ENCODE results near the gene FIS1. TPM values are rescaled to one million over a fixed set of nuclear protein-coding genes. Genes with fewer than 3 reads are reported as not detected.
"Not testable (repeated sequence)": the region's sequence is repeated elsewhere in the genome, so short reads cannot be mapped to it uniquely, and the experiment has no call there.

FIS1 gene
- 115 and 118 TPM in 2 replicates for total RNA-seq (2014; rRNA removed; shearing (Covaris generic))

DNA sequence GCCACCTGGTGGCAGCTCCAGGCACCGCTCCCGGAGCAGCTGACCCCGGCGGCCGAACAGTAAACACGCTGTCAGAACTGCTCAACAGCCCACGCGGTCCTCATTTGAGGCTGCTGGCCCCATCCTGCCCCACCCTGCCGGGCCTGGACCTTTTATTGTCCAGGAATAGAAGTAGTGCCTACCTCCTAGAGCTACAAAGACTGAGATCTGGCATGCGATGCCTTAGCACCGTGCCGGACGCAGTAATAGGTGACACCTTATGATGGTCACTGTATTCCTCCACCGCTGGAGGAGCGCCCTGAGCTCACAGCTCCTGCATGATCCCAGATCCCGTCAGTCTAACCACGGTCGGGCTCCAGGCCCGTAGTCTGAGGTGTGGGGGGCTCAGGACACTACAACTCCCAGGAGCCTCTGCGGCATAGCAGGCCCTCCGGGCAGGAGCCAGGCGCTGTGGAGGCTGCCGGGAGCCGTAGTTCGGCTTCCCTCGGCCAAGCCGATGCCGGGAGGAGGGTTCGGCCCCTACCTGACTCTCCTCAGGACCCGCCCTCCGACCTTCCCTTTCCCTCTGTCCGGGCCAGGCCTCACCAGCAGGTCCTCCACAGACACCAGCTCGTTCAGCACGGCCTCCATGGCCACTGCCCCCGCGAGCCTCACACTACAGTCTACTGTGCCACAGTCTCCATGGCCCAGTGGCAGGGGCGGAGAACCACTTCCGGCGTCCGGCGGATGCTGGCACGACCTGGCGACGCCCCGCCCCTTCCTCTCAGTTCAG lies at the start of gene FIS1:
FIS1 (minus strand) TSS at position 707 of the 772 bp plus-strand sequence; CDS start at position 630, 77 bp downstream.
- peak; percentile 87 for DNase-seq (ENCODE audit: low spot score)

GRCh38 chr7:101294039-101294831 lies 49.4 kb upstream of the FIS1 start:
- DNase-seq (ENCODE audit: low spot score): no peak

DNA sequence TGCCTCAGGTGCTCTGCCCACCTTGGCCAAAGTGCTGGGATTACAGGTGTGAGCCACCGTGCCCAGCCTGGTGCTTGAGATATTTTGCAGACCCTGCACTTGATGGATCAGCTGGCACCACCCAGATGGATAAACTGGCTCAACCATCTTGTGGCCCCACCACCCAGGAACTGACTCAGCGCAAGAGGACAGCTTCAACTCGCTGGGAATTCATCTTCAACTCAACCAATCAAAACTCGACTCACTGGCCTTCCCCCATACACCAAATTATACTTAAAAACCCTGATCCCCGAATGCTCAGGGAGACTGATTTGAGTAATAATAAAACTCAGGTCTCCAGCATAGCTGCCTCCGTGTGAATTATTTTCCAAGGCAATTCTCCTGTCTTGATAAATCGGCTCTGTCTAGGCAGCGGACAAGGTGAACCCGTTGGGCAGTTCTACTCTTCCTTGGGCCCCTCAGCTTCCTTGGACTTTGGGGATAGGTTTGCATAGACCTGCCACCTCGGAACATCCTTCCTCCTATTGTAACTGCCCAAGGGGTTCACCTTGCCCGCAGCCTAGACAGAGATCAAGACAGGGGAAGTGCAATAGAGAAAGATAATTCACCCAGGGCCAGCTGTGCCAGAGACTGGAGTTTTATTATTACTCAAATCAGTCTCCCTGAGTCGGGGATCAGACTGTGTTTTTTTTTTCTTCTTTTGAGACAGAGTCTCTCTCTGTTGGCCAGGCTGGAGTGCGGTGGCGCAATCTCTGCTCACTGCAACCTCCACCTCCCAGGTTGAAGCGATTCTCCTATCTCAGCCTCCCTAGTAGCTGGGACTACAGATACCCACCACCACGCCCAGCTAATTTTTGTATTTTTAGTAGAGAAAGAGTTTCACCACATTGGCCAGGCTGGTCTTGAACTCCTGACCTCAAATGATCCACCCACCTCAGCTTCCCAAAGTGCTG lies 48.5 kb upstream of the FIS1 start:
- DNase-seq (ENCODE audit: low spot score): not testable (repeated sequence)

DNA sequence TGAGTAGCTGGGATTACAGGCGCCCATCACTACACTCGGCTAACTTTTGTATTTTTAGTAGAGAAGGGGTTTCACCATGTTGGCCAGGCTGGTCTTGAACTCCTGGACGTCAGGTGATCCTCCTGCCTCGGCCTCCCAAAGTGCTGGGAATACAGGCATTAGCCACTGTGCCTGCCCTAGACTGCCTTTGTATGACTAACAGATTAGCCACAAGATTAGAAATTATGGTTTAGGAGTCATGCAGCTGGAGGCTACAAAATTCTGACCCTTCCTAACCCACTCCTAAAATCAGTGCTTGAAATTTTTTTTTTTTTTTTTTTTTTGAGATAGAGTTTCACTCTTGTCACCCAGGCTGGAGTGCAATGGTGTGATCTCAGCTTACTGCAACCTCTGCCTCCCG lies 47.7 kb upstream of the FIS1 start:
- not testable (repeated sequence) for DNase-seq (ENCODE audit: low spot score)

DNA sequence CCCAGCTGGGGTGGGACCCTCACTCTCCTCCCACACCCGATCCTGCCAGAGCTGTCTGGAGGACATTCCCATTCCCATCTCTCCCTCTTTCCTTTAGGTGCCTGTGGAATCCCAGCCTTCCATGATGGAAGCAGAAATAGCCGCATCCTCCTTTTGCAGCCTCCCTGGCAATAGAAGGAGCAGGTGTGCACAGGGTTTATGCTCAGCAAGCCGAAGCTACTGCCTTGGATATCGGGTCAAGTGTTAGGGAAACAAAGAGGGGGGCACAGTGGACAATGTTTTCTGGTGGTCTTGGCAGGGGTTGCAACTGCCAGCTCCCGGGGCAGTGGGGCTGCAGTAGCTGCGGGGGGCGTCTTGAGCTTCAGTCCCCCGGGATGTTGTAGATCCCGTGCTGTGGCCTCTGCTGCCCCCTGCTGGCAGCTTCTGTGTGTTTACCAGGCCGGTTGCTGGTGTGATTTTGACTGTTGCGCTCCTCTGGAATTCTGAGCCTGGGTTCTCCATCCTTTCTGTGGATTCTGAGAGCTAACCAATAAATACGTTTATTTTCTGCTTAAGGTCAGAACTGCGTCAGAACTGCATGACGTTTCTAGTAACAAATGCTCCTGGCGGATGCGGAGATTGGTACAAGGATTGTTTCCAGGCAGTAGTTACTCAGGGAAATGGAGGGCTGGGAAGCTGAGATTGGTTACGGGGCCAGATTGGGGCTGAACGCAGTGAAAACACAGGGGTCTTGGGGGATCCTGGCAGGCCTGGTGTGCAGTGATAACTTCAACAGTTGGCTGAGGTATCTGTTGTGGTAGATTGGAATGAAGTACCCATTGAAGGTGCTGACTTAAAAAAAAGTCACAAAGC lies 45.5 kb upstream of the FIS1 start:
- not testable (repeated sequence) for DNase-seq (ENCODE audit: low spot score)

DNA sequence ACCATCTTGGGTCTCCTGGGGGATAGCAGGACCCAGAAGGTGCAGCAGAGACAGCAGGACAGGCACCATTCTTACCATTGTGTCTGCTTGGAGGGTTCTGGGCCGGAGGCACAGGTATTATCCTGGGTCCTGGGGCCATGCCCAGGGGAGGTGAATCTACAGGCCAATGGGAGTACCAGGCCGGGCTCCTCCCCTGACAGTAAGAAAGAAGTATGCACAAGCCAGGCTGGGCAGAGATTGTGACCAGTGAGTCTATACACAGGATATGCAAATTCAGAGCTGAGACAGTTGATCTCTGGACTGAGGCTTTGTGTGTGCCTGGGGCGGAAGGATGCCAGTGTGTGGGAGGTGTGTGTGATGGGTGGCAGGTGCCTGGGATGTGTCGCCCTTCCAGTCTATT lies 44.8 kb upstream of the FIS1 start:
- not testable (repeated sequence) for DNase-seq (ENCODE audit: low spot score)

GRCh38 chr7:101288439-101288838 lies 43.6 kb upstream of the FIS1 start:
- DNase-seq (ENCODE audit: low spot score): no peak

DNA sequence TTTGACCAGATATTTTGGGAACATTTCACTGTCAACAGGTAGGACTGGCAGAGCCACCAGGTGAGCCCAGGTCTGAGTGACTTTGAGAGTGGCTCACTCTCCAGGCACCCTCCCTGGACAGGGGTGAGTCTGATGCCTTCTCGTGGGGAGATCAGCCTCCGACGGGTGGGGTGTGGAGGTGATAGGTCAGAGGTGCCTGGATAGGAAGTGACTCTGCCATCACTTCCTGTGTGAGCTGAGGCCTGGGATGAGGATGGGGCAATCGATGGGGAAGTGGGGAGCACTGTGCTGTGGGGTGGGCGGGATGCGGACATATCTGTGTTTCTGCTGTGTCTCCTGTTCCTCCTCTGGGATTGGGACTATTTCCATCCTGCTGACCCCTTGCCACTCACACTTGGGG lies 42.2 kb upstream of the FIS1 start:
- no peak for DNase-seq (ENCODE audit: low spot score)

- DNase-seq (ENCODE audit: low spot score): not testable (repeated sequence)
Observed at GRCh38 chr7:101285880-101286279, 41.0 kb upstream of the FIS1 start.

- no peak for DNase-seq (ENCODE audit: low spot score)
Observed at GRCh38 chr7:101285171-101285570, 40.3 kb upstream of the FIS1 start.

- DNase-seq (ENCODE audit: low spot score): not testable (repeated sequence)
Observed at GRCh38 chr7:101280912-101281311, 36.0 kb upstream of the FIS1 start.

DNA sequence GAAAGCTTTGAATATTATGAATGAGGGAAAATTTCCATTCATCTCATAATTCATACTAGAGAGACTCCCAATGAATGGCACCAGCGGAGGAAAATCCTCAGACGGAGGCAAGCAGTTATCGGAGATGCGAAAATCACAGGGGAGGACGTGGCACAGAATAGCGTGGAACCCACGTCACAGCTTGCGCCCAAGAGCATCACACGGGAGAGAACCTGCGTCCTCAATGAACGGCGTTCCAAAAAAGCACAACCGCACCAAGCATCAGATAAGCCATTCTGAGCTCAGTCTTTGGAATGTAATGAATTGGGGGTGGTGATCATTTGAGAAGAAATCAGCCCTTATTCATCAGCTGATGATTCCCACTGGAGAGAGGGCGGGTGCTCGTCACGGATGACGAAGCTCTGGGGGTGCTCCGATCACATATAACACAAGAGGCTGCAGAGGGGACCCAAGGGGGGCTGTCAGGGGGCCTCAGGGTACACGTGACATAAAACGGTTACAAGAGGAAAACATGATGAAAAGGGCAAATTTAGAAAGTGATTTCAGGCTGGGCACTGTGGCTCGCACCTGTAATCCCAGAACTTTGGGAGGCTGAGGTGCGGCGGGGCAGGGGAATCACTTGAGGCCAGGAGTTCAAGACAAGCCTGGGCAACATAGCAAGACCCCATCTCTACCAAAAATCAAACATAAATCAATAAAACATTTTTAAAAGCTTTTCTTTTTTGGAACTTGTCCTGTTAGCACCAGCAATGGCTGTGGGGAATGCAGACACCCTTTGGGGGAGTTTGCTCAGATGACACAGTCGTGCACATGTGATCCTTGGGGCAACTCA lies 33.8 kb upstream of the FIS1 start:
- DNase-seq (ENCODE audit: low spot score): no peak

- DNase-seq (ENCODE audit: low spot score): no peak
Observed at GRCh38 chr7:101277155-101277554, 32.3 kb upstream of the FIS1 start.

GRCh38 chr7:101273206-101273605 lies 28.3 kb upstream of the FIS1 start:
- no peak for DNase-seq (ENCODE audit: low spot score)

DNA sequence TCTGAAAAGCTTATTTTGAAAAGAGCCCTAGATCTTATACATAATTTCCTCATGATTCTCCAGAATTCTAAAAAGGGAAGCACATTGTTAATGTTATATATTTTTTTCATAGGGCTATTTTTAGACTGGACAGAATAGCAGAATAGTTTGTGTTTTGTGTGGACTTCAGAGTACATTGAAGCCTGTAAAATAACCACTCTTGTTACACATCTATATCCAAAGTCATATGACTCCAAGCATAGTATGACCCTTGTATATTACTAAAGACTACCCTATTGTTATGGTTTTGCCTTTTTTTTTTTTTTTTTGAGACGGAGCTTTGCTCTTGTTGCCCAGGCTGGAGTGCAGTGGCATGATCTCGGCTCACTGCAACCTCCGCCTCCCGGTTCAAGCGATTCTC lies 26.1 kb upstream of the FIS1 start:
- DNase-seq (ENCODE audit: low spot score): no peak

DNA sequence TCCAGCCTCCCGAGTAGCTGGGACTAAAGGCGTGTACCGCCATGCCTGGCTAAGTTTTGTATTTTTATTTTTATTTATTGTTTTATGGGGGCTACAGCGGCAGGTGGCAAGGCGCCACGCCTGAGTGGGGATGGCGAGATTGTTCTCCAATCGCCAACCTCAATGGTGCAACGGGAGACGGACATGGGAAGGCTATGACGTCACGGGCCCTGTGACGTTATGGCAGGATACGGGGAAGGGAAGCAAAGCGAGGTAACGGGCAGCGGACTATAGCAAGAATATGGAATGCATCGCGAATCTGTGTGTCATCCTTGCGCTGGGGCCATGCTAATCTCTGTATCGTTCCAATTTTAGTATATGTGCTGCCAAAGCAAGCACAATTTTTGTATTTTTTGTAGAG lies 24.8 kb upstream of the FIS1 start:
- DNase-seq (ENCODE audit: low spot score): no peak

GRCh38 chr7:101265622-101266516 lies 21.0 kb upstream of the FIS1 start:
- no peak for DNase-seq (ENCODE audit: low spot score)

DNA sequence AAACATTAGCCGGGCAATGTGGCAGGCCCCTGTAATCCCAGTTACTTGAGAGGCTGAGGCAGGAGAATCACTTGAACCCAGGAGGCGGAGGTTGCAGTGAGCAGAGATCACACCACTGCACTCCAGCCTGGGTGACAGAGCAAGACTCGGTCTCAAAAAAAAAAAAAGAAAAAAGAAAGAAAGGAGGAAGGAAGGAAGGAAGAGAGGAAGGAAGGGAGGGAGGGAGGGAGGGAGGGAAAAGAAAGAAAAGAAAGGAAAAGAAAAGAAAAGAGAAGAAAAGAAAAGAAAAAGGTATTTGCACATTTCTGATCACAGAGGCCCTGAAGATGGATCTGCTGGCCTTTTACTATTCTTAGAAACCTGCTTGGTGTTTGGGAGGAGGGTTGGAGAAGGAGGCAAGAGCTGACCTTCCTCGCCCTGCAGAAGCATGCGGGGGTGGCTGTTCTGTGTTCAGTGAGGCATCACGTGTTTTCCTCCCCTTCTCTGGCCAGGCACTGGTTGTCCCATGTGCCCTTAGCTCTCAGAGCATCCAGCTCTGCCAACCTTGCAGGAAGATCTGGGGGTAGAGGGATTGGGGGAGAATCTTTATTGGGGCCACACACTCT lies 19.3 kb upstream of the FIS1 start:
- not testable (repeated sequence) for DNase-seq (ENCODE audit: low spot score)
